BLaER1 treated with 17β-estradiol and CSF1 and Interleukin-3, amounts not matched to agents 10 nM and 100 nM (cell line): ENCODE results near the gene TRIB2.

ENCODE experiments used
- H3K27ac ChIP-seq, 11 experiments: shearing (Covaris generic); formaldehyde crosslinking; 2 replicates each; pipeline ENCODE4 v1.8.1; 2022
- H3K27me3 ChIP-seq, 11 experiments: shearing (Covaris generic); formaldehyde crosslinking; 2 replicates each; pipeline ENCODE4 v1.8.1; 2022
- H3K36me3 ChIP-seq, 11 experiments: shearing (Covaris generic); formaldehyde crosslinking; 2 replicates each; pipeline ENCODE4 v1.8.1; 2022
- H3K4me1 ChIP-seq, 10 experiments: shearing (Covaris generic); formaldehyde crosslinking; 2 replicates each; pipeline ENCODE4 v1.8.1; 2022
- H3K4me2 ChIP-seq, 11 experiments: shearing (Covaris generic); formaldehyde crosslinking; 2 replicates each; pipeline ENCODE4 v1.8.1; 2022
- H3K4me3 ChIP-seq, 10 experiments: shearing (Covaris generic); formaldehyde crosslinking; 2 replicates each; pipeline ENCODE4 v1.8.1; 2022
- H3K9ac ChIP-seq, 11 experiments: shearing (Covaris generic); formaldehyde crosslinking; 2 replicates each; pipeline ENCODE4 v1.8.1; 2022
- H3K9me3 ChIP-seq, 11 experiments: shearing (Covaris generic); formaldehyde crosslinking; replicated peaks in 1 of 11; 2 replicates each; pipeline ENCODE4 v1.8.1; 2022
- H4K20me1 ChIP-seq, 11 experiments: shearing (Covaris generic); formaldehyde crosslinking; 2 replicates each; pipeline ENCODE4 v1.8.1; 2022
- Cebpa-rat ChIP-seq, 11 experiments: shearing (Covaris generic); IDR thresholded peaks; 2 replicates each; pipeline ENCODE4 v1.8.1; 2022

The TRIB2 gene

DNA sequence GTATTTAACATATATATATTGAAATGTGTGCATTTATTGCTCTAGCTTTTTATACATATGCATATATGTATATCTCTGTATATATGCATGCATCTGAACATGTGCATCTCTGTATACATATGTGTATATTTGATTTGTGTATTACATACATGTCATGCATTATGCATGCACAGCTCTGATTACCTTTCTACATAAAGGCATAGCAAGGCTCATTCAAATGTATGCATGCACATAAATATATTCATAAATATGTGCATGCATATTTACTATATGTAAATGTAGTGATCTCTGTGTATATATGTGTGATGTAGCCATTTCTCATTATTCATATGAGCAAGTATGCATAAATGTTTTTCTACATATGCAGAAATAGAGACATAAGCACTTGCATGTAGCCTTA, 64.6 kb downstream of the TRIB2 start:
- Histone ChIP-seq H3K36me3 (no peaks in the 10 kb centered on the region), H3K4me1 (no peaks in the 10 kb centered on the region), H3K4me3 (no peak overlapping the region), H3K9me3 (peaks cover 0 to 20% (median 12%) of the 10 kb centered on the region in 11 experiments; a peak in 16 of 22 replicates), H4K20me1 (no peaks in the 10 kb centered on the region), H3K4me2 (no peak overlapping the region), H3K9ac (no peak overlapping the region), H3K27me3 (no peaks in the 10 kb centered on the region), H3K27ac (no peak overlapping the region)
- no peak for TF ChIP-seq Cebpa-rat (IDR thresholded peaks at IDR 0.05)

- Histone ChIP-seq H3K27me3 (no peaks in the 10 kb centered on the region), H3K4me3 (no peak overlapping the region), H3K27ac (no peak overlapping the region), H3K9me3 (peaks cover 0 to 20% (median 12%) of the 10 kb centered on the region in 11 experiments; a peak in 18 of 22 replicates), H3K9ac (no peak overlapping the region), H3K36me3 (no peaks in the 10 kb centered on the region), H3K4me1 (no peaks in the 10 kb centered on the region), H4K20me1 (no peaks in the 10 kb centered on the region), H3K4me2 (no peak overlapping the region)
- TF ChIP-seq Cebpa-rat (IDR thresholded peaks at IDR 0.05) = no peak
Measured at GRCh38 chr2:12787891-12788801, 71.4 kb downstream of the TRIB2 start.

- TF ChIP-seq Cebpa-rat (IDR thresholded peaks at IDR 0.05) = no peak
- H3K4me1 ChIP-seq = peaks cover 0 to 4% (median 0%) of the 10 kb centered on the region in 10 experiments; a peak in 1 of 20 replicates
- no peaks in the 10 kb centered on the region for H3K36me3 ChIP-seq
- H3K4me2 ChIP-seq = no peak overlapping the region
- no peak overlapping the region for H3K27ac ChIP-seq
- peaks cover 0 to 7% (median 0%) of the 10 kb centered on the region in 11 experiments; a peak in 2 of 22 replicates for H3K27me3 ChIP-seq
- H4K20me1 ChIP-seq = no peaks in the 10 kb centered on the region
- H3K9ac ChIP-seq = no peak overlapping the region
- H3K4me3 ChIP-seq = no peak overlapping the region
- H3K9me3 ChIP-seq = no peaks in the 10 kb centered on the region; a peak in 3 of 22 replicates
Measured at GRCh38 chr2:12791906-12792305, 75.2 kb downstream of the TRIB2 start.
